ENCODE data around the gene CD6.

DNA sequence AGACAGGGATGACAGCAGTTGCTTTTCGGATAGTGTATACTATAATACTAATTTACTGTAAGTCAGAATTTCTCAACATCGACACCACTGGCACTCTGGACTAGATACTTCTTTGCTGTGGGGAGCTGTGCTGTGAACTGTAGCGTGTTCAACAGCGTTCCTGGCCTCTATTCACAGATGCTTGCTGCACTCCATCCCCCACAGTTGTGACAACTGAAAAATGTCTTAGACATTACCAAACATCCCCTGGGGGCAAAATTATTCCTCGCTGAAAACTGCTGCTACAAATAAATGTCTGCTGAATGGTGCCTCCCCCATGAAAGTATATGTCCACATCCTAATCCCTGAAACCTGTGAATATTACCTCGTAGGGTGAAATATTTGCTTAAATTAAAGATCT lies 12.0 kb upstream of the CD6 start:
- TF ChIP-seq POLR2A (IDR thresholded peaks at IDR 0.05; ENCODE audit: low read depth, low read length) = no peak
- TF ChIP-seq TAF1 (IDR thresholded peaks at IDR 0.05; ENCODE audit: borderline replicate concordance, low read depth, low read length) = no peak
- no peak for TF ChIP-seq POLR2AphosphoS5 (IDR thresholded peaks at IDR 0.05; ENCODE audit: low read depth, low read length)
